ENCODE data around the gene GNRH2. TPM values are rescaled to one million over a fixed set of nuclear protein-coding genes. Genes with fewer than 3 reads are reported as not detected.

Gene GNRH2
- total RNA-seq, 1 donor from 2014 or later = 1.6 TPM

DNA sequence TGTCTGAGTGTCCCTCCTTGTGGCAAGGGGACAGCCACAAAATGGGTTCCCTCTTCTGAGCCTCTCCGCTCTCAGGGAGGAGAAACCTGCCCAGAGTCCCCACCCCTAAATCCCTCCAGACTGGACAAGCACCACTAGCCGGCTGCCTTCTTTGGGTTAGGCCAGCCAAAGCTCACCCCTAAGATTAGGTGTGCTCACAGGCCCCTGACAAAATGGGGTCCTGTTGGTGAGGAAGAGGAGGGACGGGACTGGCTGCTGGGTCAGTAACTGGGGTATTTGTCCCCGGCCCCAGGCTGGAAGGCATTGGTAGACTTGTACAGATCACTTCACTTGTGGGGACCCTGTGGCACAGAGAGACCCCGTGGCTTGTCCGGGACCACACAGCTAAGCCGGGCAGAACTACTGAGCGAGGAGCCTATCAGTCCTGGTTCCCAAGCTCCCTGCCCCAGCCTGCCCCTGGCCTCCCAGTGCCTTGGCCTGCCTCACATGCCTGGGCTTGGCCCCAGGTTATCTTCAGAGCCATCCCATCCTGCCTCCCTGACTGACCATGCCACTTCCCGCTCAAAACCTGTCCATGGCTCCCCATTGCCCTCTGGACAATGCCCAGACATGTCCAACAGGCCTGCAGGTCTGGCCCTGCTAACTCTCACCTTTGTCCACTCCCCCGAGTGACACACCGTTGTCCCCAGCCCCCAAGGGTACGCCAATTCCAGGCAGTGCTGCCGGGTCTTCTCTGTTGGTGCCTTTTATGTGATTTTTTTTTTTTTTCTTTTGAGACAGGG is 51.6 kb downstream of the GNRH2 start:
- Mint-ChIP-seq H3K4me3 (no peak overlapping the region), H3K36me3 (no peaks in the 10 kb centered on the region), H3K27me3 (ENCODE audit: low read depth) (peaks cover 5% of the 10 kb centered on the region), H3K4me1 (peaks cover 2% of the 10 kb centered on the region), H3K9me3 (no peaks in the 10 kb centered on the region), H3K27ac (no peak overlapping the region)
- TF ChIP-seq, protein P1, sequence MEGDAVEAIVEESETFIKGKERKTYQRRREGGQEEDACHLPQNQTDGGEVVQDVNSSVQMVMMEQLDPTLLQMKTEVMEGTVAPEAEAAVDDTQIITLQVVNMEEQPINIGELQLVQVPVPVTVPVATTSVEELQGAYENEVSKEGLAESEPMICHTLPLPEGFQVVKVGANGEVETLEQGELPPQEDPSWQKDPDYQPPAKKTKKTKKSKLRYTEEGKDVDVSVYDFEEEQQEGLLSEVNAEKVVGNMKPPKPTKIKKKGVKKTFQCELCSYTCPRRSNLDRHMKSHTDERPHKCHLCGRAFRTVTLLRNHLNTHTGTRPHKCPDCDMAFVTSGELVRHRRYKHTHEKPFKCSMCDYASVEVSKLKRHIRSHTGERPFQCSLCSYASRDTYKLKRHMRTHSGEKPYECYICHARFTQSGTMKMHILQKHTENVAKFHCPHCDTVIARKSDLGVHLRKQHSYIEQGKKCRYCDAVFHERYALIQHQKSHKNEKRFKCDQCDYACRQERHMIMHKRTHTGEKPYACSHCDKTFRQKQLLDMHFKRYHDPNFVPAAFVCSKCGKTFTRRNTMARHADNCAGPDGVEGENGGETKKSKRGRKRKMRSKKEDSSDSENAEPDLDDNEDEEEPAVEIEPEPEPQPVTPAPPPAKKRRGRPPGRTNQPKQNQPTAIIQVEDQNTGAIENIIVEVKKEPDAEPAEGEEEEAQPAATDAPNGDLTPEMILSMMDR (IDR thresholded peaks at IDR 0.05; ENCODE audit: unreplicated experiment) = no peak
- no peak for DNase-seq (ENCODE audit: low spot score in 2 of 2, unreplicated experiment in 2 of 2)

Other genes starting within 250 kb of the GNRH2 start
- 152 to 160 TPM (median 155 TPM) in 3 replicates for gene CPXM1, start 243.0 kb upstream of the GNRH2 start, total RNA-seq
- not detected in 3 replicates for gene C20orf141, start 228.6 kb upstream of the GNRH2 start, total RNA-seq
- not detected in 3 replicates for gene TMEM239, start 227.3 kb upstream of the GNRH2 start, total RNA-seq
- gene PCED1A, start 203.0 kb upstream of the GNRH2 start, total RNA-seq = 108 to 113 TPM (median 108 TPM) in 3 replicates
- 46.0 to 51.6 TPM (median 47.7 TPM) in 3 replicates for gene VPS16, start 202.9 kb upstream of the GNRH2 start, total RNA-seq
- gene PTPRA, start 170.1 kb upstream of the GNRH2 start, total RNA-seq = 62.5 to 67.0 TPM (median 65.2 TPM) in 3 replicates
- gene MRPS26, start 2.4 kb downstream of the GNRH2 start, total RNA-seq = 56.9 to 66.3 TPM (median 57.0 TPM) in 3 replicates
- not detected in 3 replicates for gene OXT, start 28.0 kb downstream of the GNRH2 start, total RNA-seq
- gene AVP, start 41.1 kb downstream of the GNRH2 start, total RNA-seq = not detected in 3 replicates
- gene FASTKD5, start 116.2 kb downstream of the GNRH2 start, total RNA-seq = 19.1 to 19.8 TPM (median 19.7 TPM) in 3 replicates
- 11.6 to 12.3 TPM (median 11.6 TPM) in 3 replicates for gene UBOX5, start 116.2 kb downstream of the GNRH2 start, total RNA-seq
- gene LZTS3, start 129.9 kb downstream of the GNRH2 start, total RNA-seq = 14.1 to 15.1 TPM (median 14.2 TPM) in 3 replicates
- 62.7 to 63.0 TPM (median 63.0 TPM) in 3 replicates for gene DDRGK1, start 161.1 kb downstream of the GNRH2 start, total RNA-seq
- 54.7 to 59.3 TPM (median 57.6 TPM) in 3 replicates for gene ITPA, start 165.9 kb downstream of the GNRH2 start, total RNA-seq
- 1.0 to 2.5 TPM (median 1.9 TPM) in 3 replicates for gene SLC4A11, start 195.6 kb downstream of the GNRH2 start, total RNA-seq